ENCODE measurements around the gene SLC4A3.
"Not testable (repeated sequence)": the region's sequence is repeated elsewhere in the genome, so short reads cannot be mapped to it uniquely, and the experiment has no call there.

Gene SLC4A3

GRCh38 chr2:219648963-219649362 lies 21.5 kb downstream of the SLC4A3 start:
- no peak for DNase-seq

- no peak for DNase-seq
These were observed 23.2 kb downstream of the SLC4A3 start for GRCh38 chr2:219650426-219651248.

- not testable (repeated sequence) for DNase-seq
These were observed 24.2 kb downstream of the SLC4A3 start for GRCh38 chr2:219651656-219652055.

GRCh38 chr2:219656526-219656925 lies 29.1 kb downstream of the SLC4A3 start:
- DNase-seq, result no peak

GRCh38 chr2:219658196-219658846 lies 30.9 kb downstream of the SLC4A3 start:
- DNase-seq, result no peak

GRCh38 chr2:219658874-219659273 lies 31.4 kb downstream of the SLC4A3 start:
- no peak for DNase-seq

- DNase-seq, result no peak
These were observed 33.9 kb downstream of the SLC4A3 start for GRCh38 chr2:219661197-219661954.

GRCh38 chr2:219661955-219662395 lies 34.5 kb downstream of the SLC4A3 start:
- no peak for DNase-seq

- DNase-seq, result no peak
These were observed 35.1 kb downstream of the SLC4A3 start for GRCh38 chr2:219662566-219662965.

GRCh38 chr2:219663116-219663762 lies 35.8 kb downstream of the SLC4A3 start:
- no peak for DNase-seq

GRCh38 chr2:219664041-219664440 lies 36.6 kb downstream of the SLC4A3 start:
- no peak for DNase-seq

GRCh38 chr2:219664944-219665343 lies 37.5 kb downstream of the SLC4A3 start:
- no peak for DNase-seq

GRCh38 chr2:219665926-219666325 lies 38.5 kb downstream of the SLC4A3 start:
- DNase-seq, result no peak

GRCh38 chr2:219668316-219668715 lies 40.9 kb downstream of the SLC4A3 start:
- DNase-seq, result no peak

- no peak for DNase-seq
These were observed 43.0 kb downstream of the SLC4A3 start for GRCh38 chr2:219670386-219670785.

- no peak for DNase-seq
These were observed 43.8 kb downstream of the SLC4A3 start for GRCh38 chr2:219671279-219671678.

GRCh38 chr2:219672406-219672805 lies 45.0 kb downstream of the SLC4A3 start:
- no peak for DNase-seq

GRCh38 chr2:219675221-219675620 lies 47.8 kb downstream of the SLC4A3 start:
- DNase-seq, result no peak

- DNase-seq, result no peak
These were observed 49.2 kb downstream of the SLC4A3 start for GRCh38 chr2:219676586-219676985.

- DNase-seq, result no peak
These were observed 51.6 kb downstream of the SLC4A3 start for GRCh38 chr2:219679041-219679440.

- DNase-seq, result no peak
These were observed 52.1 kb downstream of the SLC4A3 start for GRCh38 chr2:219679571-219679970.

- no peak for DNase-seq
These were observed 53.7 kb downstream of the SLC4A3 start for GRCh38 chr2:219680958-219681693.
